MM.1S (cell line): ENCODE data around the gene DUSP23.

ENCODE experiments used
- CTCF ChIP-seq: fragments of 300-600 bp; sonication (generic); IDR thresholded peaks from 2 replicates; pipeline ENCODE4 v1.5.1; 2016; ENCODE audit warnings: antibody characterized with exemption, low read length, mixed read lengths
- EZH2 ChIP-seq: fragments of 300-600 bp; sonication (generic); optimal IDR thresholded peaks from 2 replicates; pipeline ENCODE3; 2017; ENCODE audit warnings: low read depth, mild to moderate bottlenecking, antibody characterized with exemption, low read length, mixed read lengths

GRCh38 chr1:159828581-159829272, 48.0 kb downstream of the DUSP23 start:
- no peak for TF ChIP-seq CTCF
- no peak for TF ChIP-seq EZH2
